GM12878 (cell line): Measurements from ENCODE around the gene KIR3DL2. TPM values are rescaled to one million over a fixed set of nuclear protein-coding genes. Genes with fewer than 3 reads are reported as not detected.
"Not testable (repeated sequence)": the region's sequence is repeated elsewhere in the genome, so short reads cannot be mapped to it uniquely, and the experiment has no call there.

Experiments used
- ATAC-seq: fragments of 200-7000 bp; cut with Tn5 transposase; 3 replicates; pipeline ENCODE4 v1.9.1; 2020; ENCODE audit warnings: mild to moderate bottlenecking, moderate library complexity
- BruUV-seq: library from RNA; stranded (reverse); fragments of 400-500 nt; replicated peaks from 2 replicates; lab custom pipeline; 2021; lab: Mats Ljungman, UMichigan
- CTCF ChIA-PET: fragments of 300-600 bp; sonication (Branson Sonifier 250); formaldehyde crosslinking; extraction: SDS; loops from one replicate; lab custom pipeline; 2021; ENCODE audit warnings: inconsistent platforms; lab: Yijun Ruan, JAX
- POLR2A ChIA-PET: fragments of 350-600 bp; formaldehyde crosslinking; extraction: SDS; loops from one replicate; lab custom pipeline; 2021; ENCODE audit warnings: inconsistent platforms; lab: Charles Lee
- RAD21 ChIA-PET: fragments of 300-600 bp; sonication (Branson Sonifier 250); formaldehyde crosslinking; loops from one replicate; lab custom pipeline; 2023; ENCODE audit warnings: antibody characterized with exemption; ENCODE audit not compliant: unreplicated experiment; lab: Charles Lee
- SMC1A ChIA-PET: fragments of 300-600 bp; sonication (Branson Sonifier 250); formaldehyde crosslinking; loops from one replicate; lab custom pipeline; 2023; ENCODE audit not compliant: unreplicated experiment, uncharacterized antibody; lab: Charles Lee
- DNase-seq: peaks from one replicate; pipeline ENCODE4 v3.0.0-alpha.2; 2011; ENCODE audit warnings: low read depth, low spot score
- FAIRE-seq: peaks from 3 replicates; lab custom pipeline; 2011; peaks lifted over from hg19 to GRCh38; lab: Jason Lieb, UNC
- H2AFZ ChIP-seq: 2 replicates; pipeline ENCODE4 v1.6.0; 2011; ENCODE audit warnings: low read depth, low read length, control low read depth; ENCODE audit not compliant: control insufficient read depth
- H3K27ac ChIP-seq: 2 replicates; pipeline ENCODE4 v1.5.1; 2011; ENCODE audit warnings: control low read depth; ENCODE audit not compliant: control insufficient read depth, insufficient read depth
- H3K27me3 ChIP-seq, 2 experiments: replicated peaks in 1 of 2; 2 replicates each; pipeline versions ENCODE4 v1.6.0 to v1.6.1; 2011; ENCODE audit warnings: low read length in 1 of 2; ENCODE audit not compliant: control insufficient read depth in 2 of 2, insufficient read depth in 2 of 2
- H3K36me3 ChIP-seq, 2 experiments: 2 replicates each; pipeline ENCODE4 v1.5.1; 2011; ENCODE audit warnings: low read length in 1 of 2; ENCODE audit not compliant: control insufficient read depth in 2 of 2, insufficient read depth in 2 of 2
- H3K4me1 ChIP-seq: 2 replicates; pipeline ENCODE4 v1.6.1; 2011; ENCODE audit warnings: mild to moderate bottlenecking, low read length, moderate library complexity, mixed read lengths; ENCODE audit not compliant: control insufficient read depth, insufficient read depth
- H3K4me2 ChIP-seq: 2 replicates; pipeline ENCODE4 v1.6.0; 2011; ENCODE audit warnings: control low read depth; ENCODE audit not compliant: control insufficient read depth, insufficient read depth
- H3K4me3 ChIP-seq: fragments of 200-600 bp; sonication (generic); 2 replicates; pipeline ENCODE4 v1.5.1; 2016
- H3K79me2 ChIP-seq: 2 replicates; pipeline ENCODE4 v1.6.0; 2011; ENCODE audit warnings: low read length; ENCODE audit not compliant: control insufficient read depth, insufficient read depth
- H3K9ac ChIP-seq: 2 replicates; pipeline ENCODE4 v1.8.0; 2011; ENCODE audit warnings: low read length, control low read depth, mixed read lengths; ENCODE audit not compliant: control insufficient read depth, insufficient read depth
- H3K9me3 ChIP-seq: replicated peaks from 3 replicates; pipeline ENCODE4 v1.5.1; 2011; ENCODE audit warnings: mild to moderate bottlenecking, low read length; ENCODE audit not compliant: control insufficient read depth, insufficient read depth
- H4K20me1 ChIP-seq: 2 replicates; pipeline ENCODE4 v1.6.0; 2011; ENCODE audit not compliant: control insufficient read depth, insufficient read depth
- CTCF ChIP-seq, 3 experiments: IDR thresholded peaks in 2 of 3; conservative IDR thresholded peaks in 1 of 3; 2 replicates each; pipeline ENCODE4 v1.5.1; 2011; ENCODE audit warnings: low read depth in 3 of 3, low read length in 3 of 3, mild to moderate bottlenecking in 3 of 3, control low read depth in 2 of 3, moderate library complexity in 2 of 3, inconsistent platforms in 1 of 3, mixed read lengths in 1 of 3; ENCODE audit not compliant: control insufficient read depth in 2 of 3, insufficient read depth in 1 of 3; ENCODE audit errors: extremely low read depth in 1 of 3
- POLR2AphosphoS2 ChIP-seq: IDR thresholded peaks from 2 replicates; pipeline ENCODE4 v1.6.1; 2011; ENCODE audit warnings: low read depth, mild to moderate bottlenecking, low read length, improper control_type of control experiment, moderate library complexity
- ZNF274 ChIP-seq: IDR thresholded peaks from one replicate; pipeline ENCODE4 v1.8.0; 2011; ENCODE audit not compliant: insufficient read length, insufficient read depth
- WGBS: methylation state at CpG from one replicate; pipeline ENCODE4 v1.1.6; 2016; ENCODE audit warnings: low lambda C conversion rate; ENCODE audit not compliant: insufficient replicate concordance, insufficient coverage; ENCODE audit errors: missing lambda C conversion rate; 5-methylcytosine and 5-hydroxymethylcytosine counted together
- in situ Hi-C: fragments of 300-500 bp; cut with MboI; formaldehyde crosslinking; loops from 9 replicates; pipeline ENCODE4 v1.14.3; 2018; ENCODE audit warnings: mixed read lengths
- intact Hi-C: fragments of 100-400 bp; cut with micrococcal nuclease; formaldehyde crosslinking; loops from one replicate; pipeline ENCODE4 v1.14.2; 2022; ENCODE audit not compliant: unreplicated experiment
- polyA plus RNA-seq, 11 experiments: library from polyadenylated mRNA; depleted of rRNA in 4 of 11; unstranded in 6 of 11; stranded (reverse) in 5 of 11; fragments of >200 nt; fragmentation: Nextera tagmentation in 4 of 11; fragmentation: Illumina TruSeq in 1 of 11; extraction: Ambion mirVana in 4 of 11; extraction: Trizol in 1 of 11; gene quantifications; 1 replicate in 1 of 11; 2 replicates in 10 of 11; pipeline versions ENCODE4 v1.2.1 to v1.2.3, GENCODE V29; 2011 to 2016; ENCODE audit warnings: inconsistent platforms in 2 of 11, missing spikeins in 2 of 11, low read depth in 1 of 11
- small RNA-seq: library from RNA; depleted of rRNA; stranded (forward); fragments of <200 nt; gene quantifications from one replicate; pipeline ENCODE3, GENCODE V24; 2014
- total RNA-seq, 4 experiments: library from RNA; depleted of rRNA in 3 of 4; stranded (reverse); fragments of >200 nt in 3 of 4; fragmentation: Illumina TruSeq in 1 of 4; extraction: Trizol in 1 of 4; gene quantifications; 2 replicates each; pipeline versions ENCODE4 v1.2.1 to v1.2.3, GENCODE V29; 2013 to 2021

Gene KIR3DL2
- total and polyA plus RNA-seq, 10 of the 15 experiments (the other 5 are each of a cell fraction or from before 2014, with no cell fraction given) = 0.39 TPM; not detected in 9

- TF ChIP-seq CTCF (IDR thresholded peaks at IDR 0.05 in 2 of 3, conservative IDR thresholded peaks at IDR 0.05 in 1 of 3; ENCODE audit: control insufficient read depth in 2 of 3, extremely low read depth in 1 of 3, insufficient read depth in 1 of 3, low read depth in 3 of 3, low read length in 3 of 3) (no peak), ZNF274 (no peak), POLR2AphosphoS2 (no peak)
Measured at GRCh38 chr19:54906819-54907218, 56.6 kb downstream of the KIR3DL2 start (continued).

- in situ Hi-C loops, H3K27ac ChIP-seq, H3K79me2 ChIP-seq, H3K4me1 ChIP-seq, H3K4me3 ChIP-seq, DNase-seq, H4K20me1 ChIP-seq, H3K4me2 ChIP-seq, RAD21 ChIA-PET, H3K36me3 ChIP-seq, SMC1A ChIA-PET, H3K9ac ChIP-seq, H3K27me3 ChIP-seq, CTCF ChIA-PET, BruUV-seq, ATAC-seq, H2AFZ ChIP-seq, FAIRE-seq, intact Hi-C loops, H3K9me3 ChIP-seq: not testable (repeated sequence)
- POLR2A ChIA-PET = interaction anchor here (0.7 kb wide), 1 partner anchor 14 kb away, joined by 5 read pairs; no protein-coding TSS in a partner anchor
- whole genome bisulfite sequencing = no CpG with 5 or more reads among the region's 5 CpGs
Measured at GRCh38 chr19:54907899-54908298, 57.7 kb downstream of the KIR3DL2 start.

Small RNAs within 50 kb of the gene (small RNA-seq; reads per million reads assigned to genes)
- 0.20 reads per million for gene RNU6-222P

Other genes with a start within 250 kb of the KIR3DL2 start
Only the 7 nearest of the 15 such genes appear.
- gene KIR2DL1, start 80.7 kb upstream of the KIR3DL2 start, total RNA-seq (2014; rRNA removed) = not detected in 2 replicates
- gene KIR2DL1, start 80.7 kb upstream of the KIR3DL2 start, total RNA-seq (2014; rRNA removed; fragmentation: Illumina TruSeq; extraction: Trizol) = not detected in 2 replicates
- not detected in 2 replicates for gene KIR2DL1, start 80.7 kb upstream of the KIR3DL2 start, total RNA-seq (2021)
- 0.32 and 0.35 TPM in 2 replicates for gene KIR2DL1, start 80.7 kb upstream of the KIR3DL2 start, polyA plus RNA-seq (2011; rRNA removed)
- not detected in 2 replicates for gene KIR2DL1, start 80.7 kb upstream of the KIR3DL2 start, polyA plus RNA-seq (2014; fragmentation: Illumina TruSeq; extraction: Trizol)
- gene KIR2DL1, start 80.7 kb upstream of the KIR3DL2 start, polyA plus RNA-seq (2014; fragmentation: Nextera tagmentation; extraction: Ambion mirVana) = not detected
- not detected in 2 replicates for gene KIR2DL1, start 80.7 kb upstream of the KIR3DL2 start, polyA plus RNA-seq (2014; rRNA removed)
- not detected for gene KIR2DL1, start 80.7 kb upstream of the KIR3DL2 start, polyA plus RNA-seq (2016; fragmentation: Nextera tagmentation; extraction: Ambion mirVana)
- gene KIR2DL4, start 46.8 kb upstream of the KIR3DL2 start, total RNA-seq (2014; rRNA removed) = not detected in 2 replicates
- not detected in 2 replicates for gene KIR2DL4, start 46.8 kb upstream of the KIR3DL2 start, total RNA-seq (2014; rRNA removed; fragmentation: Illumina TruSeq; extraction: Trizol)
- not detected in 2 replicates for gene KIR2DL4, start 46.8 kb upstream of the KIR3DL2 start, total RNA-seq (2021)
- 0.22 and 0.46 TPM in 2 replicates for gene KIR2DL4, start 46.8 kb upstream of the KIR3DL2 start, polyA plus RNA-seq (2011; rRNA removed)
- not detected in 2 replicates for gene KIR2DL4, start 46.8 kb upstream of the KIR3DL2 start, polyA plus RNA-seq (2014; fragmentation: Illumina TruSeq; extraction: Trizol)
- not detected for gene KIR2DL4, start 46.8 kb upstream of the KIR3DL2 start, polyA plus RNA-seq (2014; fragmentation: Nextera tagmentation; extraction: Ambion mirVana)
- not detected in 2 replicates for gene KIR2DL4, start 46.8 kb upstream of the KIR3DL2 start, polyA plus RNA-seq (2014; rRNA removed)
- not detected for gene KIR2DL4, start 46.8 kb upstream of the KIR3DL2 start, polyA plus RNA-seq (2016; fragmentation: Nextera tagmentation; extraction: Ambion mirVana)
- gene KIR3DL1, start 34.0 kb upstream of the KIR3DL2 start, total RNA-seq (2014; rRNA removed) = not detected in 2 replicates
- not detected in 2 replicates for gene KIR3DL1, start 34.0 kb upstream of the KIR3DL2 start, total RNA-seq (2014; rRNA removed; fragmentation: Illumina TruSeq; extraction: Trizol)
- not detected in 2 replicates for gene KIR3DL1, start 34.0 kb upstream of the KIR3DL2 start, total RNA-seq (2021)
- gene KIR3DL1, start 34.0 kb upstream of the KIR3DL2 start, polyA plus RNA-seq (2011; rRNA removed) = 0.27 and 0.37 TPM in 2 replicates
- gene KIR3DL1, start 34.0 kb upstream of the KIR3DL2 start, polyA plus RNA-seq (2014; fragmentation: Illumina TruSeq; extraction: Trizol) = not detected in 2 replicates
- not detected for gene KIR3DL1, start 34.0 kb upstream of the KIR3DL2 start, polyA plus RNA-seq (2014; fragmentation: Nextera tagmentation; extraction: Ambion mirVana)
- gene KIR3DL1, start 34.0 kb upstream of the KIR3DL2 start, polyA plus RNA-seq (2014; rRNA removed) = not detected in 2 replicates
- not detected for gene KIR3DL1, start 34.0 kb upstream of the KIR3DL2 start, polyA plus RNA-seq (2016; fragmentation: Nextera tagmentation; extraction: Ambion mirVana)
- gene KIR2DS4, start 17.8 kb upstream of the KIR3DL2 start, total RNA-seq (2014; rRNA removed) = not detected in 2 replicates
- not detected in 2 replicates for gene KIR2DS4, start 17.8 kb upstream of the KIR3DL2 start, total RNA-seq (2014; rRNA removed; fragmentation: Illumina TruSeq; extraction: Trizol)
- gene KIR2DS4, start 17.8 kb upstream of the KIR3DL2 start, total RNA-seq (2021) = not detected in 2 replicates
- gene KIR2DS4, start 17.8 kb upstream of the KIR3DL2 start, polyA plus RNA-seq (2011; rRNA removed) = 0.42 and 0.46 TPM in 2 replicates
- gene KIR2DS4, start 17.8 kb upstream of the KIR3DL2 start, polyA plus RNA-seq (2014; fragmentation: Illumina TruSeq; extraction: Trizol) = not detected in 2 replicates
- not detected for gene KIR2DS4, start 17.8 kb upstream of the KIR3DL2 start, polyA plus RNA-seq (2014; fragmentation: Nextera tagmentation; extraction: Ambion mirVana)
- gene KIR2DS4, start 17.8 kb upstream of the KIR3DL2 start, polyA plus RNA-seq (2014; rRNA removed) = not detected in 2 replicates
- gene KIR2DS4, start 17.8 kb upstream of the KIR3DL2 start, polyA plus RNA-seq (2016; fragmentation: Nextera tagmentation; extraction: Ambion mirVana) = not detected
- gene FCAR, start 23.8 kb downstream of the KIR3DL2 start, total RNA-seq (2014; rRNA removed) = 0.16 TPM in 1 of 2 replicates, not detected in the other
- gene FCAR, start 23.8 kb downstream of the KIR3DL2 start, total RNA-seq (2014; rRNA removed; fragmentation: Illumina TruSeq; extraction: Trizol) = not detected in 2 replicates
- not detected in 2 replicates for gene FCAR, start 23.8 kb downstream of the KIR3DL2 start, total RNA-seq (2021)
- 0.49 TPM in 2 replicates for gene FCAR, start 23.8 kb downstream of the KIR3DL2 start, polyA plus RNA-seq (2011; rRNA removed)
- gene FCAR, start 23.8 kb downstream of the KIR3DL2 start, polyA plus RNA-seq (2014; fragmentation: Illumina TruSeq; extraction: Trizol) = not detected in 2 replicates
- gene FCAR, start 23.8 kb downstream of the KIR3DL2 start, polyA plus RNA-seq (2014; fragmentation: Nextera tagmentation; extraction: Ambion mirVana) = not detected
- gene FCAR, start 23.8 kb downstream of the KIR3DL2 start, polyA plus RNA-seq (2014; rRNA removed) = not detected in 2 replicates
- not detected for gene FCAR, start 23.8 kb downstream of the KIR3DL2 start, polyA plus RNA-seq (2016; fragmentation: Nextera tagmentation; extraction: Ambion mirVana)
- 0.06 TPM in 1 of 2 replicates, not detected in the other for gene NCR1, start 55.7 kb downstream of the KIR3DL2 start, total RNA-seq (2014; rRNA removed)
- gene NCR1, start 55.7 kb downstream of the KIR3DL2 start, total RNA-seq (2014; rRNA removed; fragmentation: Illumina TruSeq; extraction: Trizol) = not detected in 2 replicates
- not detected in 2 replicates for gene NCR1, start 55.7 kb downstream of the KIR3DL2 start, total RNA-seq (2021)
- 5.9 and 6.9 TPM in 2 replicates for gene NCR1, start 55.7 kb downstream of the KIR3DL2 start, polyA plus RNA-seq (2011; rRNA removed)
- gene NCR1, start 55.7 kb downstream of the KIR3DL2 start, polyA plus RNA-seq (2014; fragmentation: Illumina TruSeq; extraction: Trizol) = 0.13 TPM in 1 of 2 replicates, not detected in the other
- not detected for gene NCR1, start 55.7 kb downstream of the KIR3DL2 start, polyA plus RNA-seq (2014; fragmentation: Nextera tagmentation; extraction: Ambion mirVana)
- gene NCR1, start 55.7 kb downstream of the KIR3DL2 start, polyA plus RNA-seq (2014; rRNA removed) = not detected in 2 replicates
- gene NCR1, start 55.7 kb downstream of the KIR3DL2 start, polyA plus RNA-seq (2016; fragmentation: Nextera tagmentation; extraction: Ambion mirVana) = not detected
- gene NLRP7, start 97.1 kb downstream of the KIR3DL2 start, total RNA-seq (2014; rRNA removed) = 0.33 and 0.56 TPM in 2 replicates
- 0.27 and 0.28 TPM in 2 replicates for gene NLRP7, start 97.1 kb downstream of the KIR3DL2 start, total RNA-seq (2014; rRNA removed; fragmentation: Illumina TruSeq; extraction: Trizol)
- 0.08 and 0.13 TPM in 2 replicates for gene NLRP7, start 97.1 kb downstream of the KIR3DL2 start, total RNA-seq (2021)
- gene NLRP7, start 97.1 kb downstream of the KIR3DL2 start, polyA plus RNA-seq (2011; rRNA removed) = 2.6 and 3.4 TPM in 2 replicates
- 0.35 TPM in 2 replicates for gene NLRP7, start 97.1 kb downstream of the KIR3DL2 start, polyA plus RNA-seq (2014; fragmentation: Illumina TruSeq; extraction: Trizol)
- under 1 TPM; 0.66 to 0.77 TPM for gene NLRP7, start 97.1 kb downstream of the KIR3DL2 start, polyA plus RNA-seq (2014; fragmentation: Nextera tagmentation; extraction: Ambion mirVana)
- gene NLRP7, start 97.1 kb downstream of the KIR3DL2 start, polyA plus RNA-seq (2014; rRNA removed) = 0.17 and 0.37 TPM in 2 replicates
- gene NLRP7, start 97.1 kb downstream of the KIR3DL2 start, polyA plus RNA-seq (2016; fragmentation: Nextera tagmentation; extraction: Ambion mirVana) = under 1 TPM; 0.08 to 0.24 TPM